B cell (primary cell): ENCODE results near the gene ZC2HC1B. TPM values are rescaled to one million over a fixed set of nuclear protein-coding genes. Genes with fewer than 3 reads are reported as not detected.
"Not testable (repeated sequence)": the region's sequence is repeated elsewhere in the genome, so short reads cannot be mapped to it uniquely, and the experiment has no call there.

Experiments
- ATAC-seq: fragments of 200-7000 bp; cut with Tn5 transposase; one replicate; pipeline ENCODE4 v1.10.0; 2021; ENCODE audit warnings: low read depth, mild to moderate bottlenecking, moderate number of reproducible peaks, moderate library complexity
- CTCF ChIA-PET: fragments of 350-600 bp; sonication (Branson Sonifier 250); formaldehyde crosslinking; loops from one replicate; lab custom pipeline; 2021; ENCODE audit warnings: antibody characterized with exemption, inconsistent platforms; lab: Charles Lee
- POLR2A ChIA-PET: fragments of 350-600 bp; sonication (Branson Sonifier 250); formaldehyde crosslinking; loops from one replicate; lab custom pipeline; 2021; ENCODE audit warnings: antibody characterized with exemption; lab: Charles Lee
- DNase-seq: peaks from one replicate; pipeline ENCODE4 v3.0.0; 2013
- H2AFZ ChIP-seq: 2 replicates; pipeline ENCODE4 v1.6.1; 2012; ENCODE audit warnings: mild to moderate bottlenecking, low read depth, low read length; ENCODE audit not compliant: insufficient read depth, poor library complexity, severe bottlenecking
- H3K27ac ChIP-seq, 2 donors: 1 replicate in 1 of 2; 2 replicates in 1 of 2; pipeline ENCODE4 v1.5.1; 2012 to 2013; ENCODE audit warnings: low read length in 2 of 2, mild to moderate bottlenecking in 2 of 2, moderate library complexity in 1 of 2
- H3K27me3 ChIP-seq, 4 experiments: fragments of 200-600 bp in 1 of 4; sonication (generic) in 1 of 4; replicated peaks in 1 of 4; 1 replicate in 2 of 4; 2 replicates in 2 of 4; pipeline versions ENCODE4 v1.6.1 to v1.7.0; 2013 to 2016; ENCODE audit warnings: low read length in 3 of 4, mild to moderate bottlenecking in 2 of 4, mixed read lengths in 1 of 4, moderate library complexity in 1 of 4; ENCODE audit not compliant: insufficient read depth in 4 of 4, control insufficient read depth in 3 of 4; ENCODE audit errors: control extremely low read depth in 1 of 4
- H3K36me3 ChIP-seq, 2 experiments: replicated peaks in 1 of 2; 1 replicate in 1 of 2; 2 replicates in 1 of 2; pipeline versions ENCODE4 v1.6.1 to v1.7.1; 2013; ENCODE audit warnings: low read length in 1 of 2; ENCODE audit not compliant: insufficient read depth in 2 of 2, control insufficient read depth in 1 of 2; ENCODE audit errors: control extremely low read depth in 1 of 2, extremely low read depth in 1 of 2
- H3K4me1 ChIP-seq, 2 donors: fragments of 200-600 bp in 1 of 2; sonication (generic) in 1 of 2; 1 replicate in 1 of 2; 2 replicates in 1 of 2; pipeline versions ENCODE4 v1.5.1 to v1.6.1; 2013 to 2017; ENCODE audit warnings: low read length in 2 of 2; ENCODE audit not compliant: control insufficient read depth in 2 of 2, insufficient read depth in 2 of 2
- H3K4me2 ChIP-seq: replicated peaks from 2 replicates; pipeline ENCODE3; 2012; ENCODE audit warnings: mild to moderate bottlenecking, low read depth, low read length; ENCODE audit not compliant: poor library complexity, severe bottlenecking
- H3K4me3 ChIP-seq, 5 experiments: fragments of 200-600 bp in 1 of 5; sonication (generic) in 1 of 5; 1 replicate in 3 of 5; 2 replicates in 2 of 5; pipeline versions ENCODE4 v1.5.1 to v1.7.0; 2011 to 2016; ENCODE audit warnings: low read length in 4 of 5, mild to moderate bottlenecking in 4 of 5, low read depth in 2 of 5, control low read depth in 1 of 5, moderate library complexity in 1 of 5; ENCODE audit not compliant: insufficient read depth in 1 of 5; ENCODE audit errors: control extremely low read depth in 1 of 5, extremely low read depth in 1 of 5
- H3K79me2 ChIP-seq: fragments of 200-600 bp; sonication (generic); one replicate; pipeline ENCODE4 v1.6.0; 2016; ENCODE audit warnings: low read length; ENCODE audit not compliant: control insufficient read depth, insufficient read depth
- H3K9ac ChIP-seq: fragments of 200-600 bp; sonication (generic); 2 replicates; pipeline ENCODE4 v1.6.1; 2017; ENCODE audit warnings: mild to moderate bottlenecking, low read length, moderate library complexity
- H3K9me3 ChIP-seq, 3 donors: one replicate each; pipeline versions ENCODE4 v1.6.1 to v1.7.1; 2013; ENCODE audit warnings: low read length in 2 of 3; ENCODE audit not compliant: control insufficient read depth in 2 of 3, insufficient read depth in 1 of 3; ENCODE audit errors: control extremely low read depth in 1 of 3
- H4K20me1 ChIP-seq: 2 replicates; pipeline ENCODE4 v1.6.0; 2012; ENCODE audit warnings: mild to moderate bottlenecking, low read length; ENCODE audit not compliant: insufficient read depth, control insufficient read depth, poor library complexity, severe bottlenecking
- H3K27ac Mint-ChIP-seq: one replicate; pipeline ENCODE4 v1.8.0; 2021; ENCODE audit warnings: mixed read lengths
- H3K27me3 Mint-ChIP-seq: one replicate; pipeline ENCODE4 v1.8.0; 2021; ENCODE audit warnings: mixed read lengths
- H3K4me1 Mint-ChIP-seq: one replicate; pipeline ENCODE4 v1.8.0; 2021; ENCODE audit warnings: mixed read lengths
- H3K4me3 Mint-ChIP-seq: one replicate; pipeline ENCODE4 v1.8.0; 2021; ENCODE audit warnings: mixed read lengths
- H3K9me3 Mint-ChIP-seq: one replicate; pipeline ENCODE4 v1.8.0; 2022; ENCODE audit warnings: mixed read lengths; ENCODE audit not compliant: insufficient read depth
- CTCF ChIP-seq: fragments of 200-600 bp; IDR thresholded peaks from one replicate; pipeline ENCODE4 v1.8.0; 2022; ENCODE audit warnings: antibody characterized with exemption, mild to moderate bottlenecking
- EZH2 ChIP-seq: IDR thresholded peaks from 2 replicates; pipeline ENCODE4 v1.6.1; 2012; ENCODE audit warnings: borderline replicate concordance, low read depth, mild to moderate bottlenecking, moderate library complexity, low read length; ENCODE audit not compliant: insufficient read depth, poor library complexity, severe bottlenecking
- WGBS: methylation state at CpG from one replicate; pipeline ENCODE4 v1.1.5; 2013; ENCODE audit warnings: missing lambda C conversion rate; ENCODE audit not compliant: insufficient coverage; 5-methylcytosine and 5-hydroxymethylcytosine counted together
- intact Hi-C: fragments of 100-400 bp; cut with micrococcal nuclease; formaldehyde crosslinking; loops from one replicate; pipeline ENCODE4 v1.10.0; 2022
- polyA plus RNA-seq: library from polyadenylated mRNA; depleted of rRNA; stranded (reverse); fragments of >200 nt; gene quantifications from 2 replicates; pipeline ENCODE4 v1.2.3, GENCODE V29; 2012
- total RNA-seq, 2 donors: library from RNA; stranded (reverse); fragments of 120-200 nt in 1 of 2; gene quantifications; 1 replicate in 1 of 2; 2 replicates in 1 of 2; pipeline versions ENCODE4 v1.2.3 to v1.2.4, GENCODE V29; 2013 to 2022

ZC2HC1B gene
- total and polyA plus RNA-seq, 2 donors (not counting 1 experiment from before 2014, with no cell fraction given): 0.51 to 0.84 TPM

- no peak overlapping the region for H3K9ac ChIP-seq
- no peaks in the 10 kb centered on the region for H3K27me3 Mint-ChIP-seq
- CTCF ChIA-PET: no interaction called here
- DNase-seq (no peak), ATAC-seq (no peak)
- intact Hi-C loops: no loop called here
- no peak for TF ChIP-seq CTCF
- TF ChIP-seq EZH2: no peak
- H4K20me1 ChIP-seq: no peaks in the 10 kb centered on the region
- no peaks in the 10 kb centered on the region for H3K27me3 ChIP-seq
- peaks cover 12% of the 10 kb centered on the region for H3K9me3 Mint-ChIP-seq
- no peak overlapping the region for H3K4me3 Mint-ChIP-seq
- no peak overlapping the region for H3K4me2 ChIP-seq
- no peak overlapping the region for H2AFZ ChIP-seq
- H3K27ac ChIP-seq: no peak overlapping the region
- WGBS: 100% methylated on average over 1 of the region's 1 CpG
- H3K27ac Mint-ChIP-seq: no peak overlapping the region
- no peaks in the 10 kb centered on the region for H3K36me3 ChIP-seq
- POLR2A ChIA-PET: no interaction called here
- no peaks in the 10 kb centered on the region for H3K79me2 ChIP-seq
- H3K9me3 ChIP-seq: peaks cover 2 to 19% (median 19%) of the 10 kb centered on the region in 3 donors
- no peaks in the 10 kb centered on the region for H3K4me1 Mint-ChIP-seq
- no peak overlapping the region for H3K4me3 ChIP-seq
- H3K4me1 ChIP-seq: no peaks in the 10 kb centered on the region
Measured at GRCh38 chr6:143912671-143913070, 48.4 kb downstream of the ZC2HC1B start.

DNA sequence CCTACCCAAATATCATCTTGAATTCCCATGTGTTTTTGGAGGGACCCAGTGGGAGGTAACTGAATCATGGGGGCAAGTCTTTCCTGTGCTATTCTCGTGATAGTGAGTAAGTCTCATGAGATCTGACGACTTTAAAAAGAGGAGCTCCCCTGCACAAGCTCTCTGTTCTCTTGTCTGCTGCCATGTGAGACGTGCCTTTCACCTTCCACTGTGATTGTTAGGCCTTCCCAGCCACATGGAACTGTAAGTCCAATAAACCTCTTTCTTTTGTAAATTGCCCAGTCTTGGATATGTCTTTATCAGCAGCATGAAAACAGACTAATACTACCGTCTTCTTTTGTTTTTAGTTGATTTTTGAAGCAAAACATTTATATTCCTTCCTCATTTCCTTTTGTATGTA lies 52.8 kb downstream of the ZC2HC1B start:
- H3K27ac Mint-ChIP-seq, H4K20me1 ChIP-seq, H3K9ac ChIP-seq, H3K4me2 ChIP-seq, CTCF ChIA-PET, H3K36me3 ChIP-seq, H3K4me3 ChIP-seq, H3K4me1 ChIP-seq, ATAC-seq, H3K27ac ChIP-seq, H3K27me3 Mint-ChIP-seq, intact Hi-C loops, H3K4me1 Mint-ChIP-seq, H3K27me3 ChIP-seq, H3K79me2 ChIP-seq, H2AFZ ChIP-seq, POLR2A ChIA-PET, H3K4me3 Mint-ChIP-seq, DNase-seq: not testable (repeated sequence)
- peaks cover 0 to 20% (median 15%) of the 10 kb centered on the region in 3 donors for H3K9me3 ChIP-seq
- H3K9me3 Mint-ChIP-seq: peaks cover 18% of the 10 kb centered on the region
- WGBS: 100% methylated on average over 2 of the region's 4 CpGs
